SK-N-SH (cell line): ENCODE measurements around the gene SLC25A27. TPM values are rescaled to one million over a fixed set of nuclear protein-coding genes. Genes with fewer than 3 reads are reported as not detected.

Experiments
- CTCF ChIA-PET: fragments of 300-600, 350-600 bp; formaldehyde crosslinking; extraction: SDS; loops from one replicate; lab custom pipeline; 2021; lab: Yijun Ruan, JAX
- POLR2A ChIA-PET: fragments of 350-600 bp; sonication (Branson Sonifier 250); formaldehyde crosslinking; extraction: SDS; loops from one replicate; lab custom pipeline; 2020; ENCODE audit warnings: antibody characterized with exemption, inconsistent platforms; lab: Yijun Ruan, JAX
- DNase-seq: peaks from one replicate; pipeline ENCODE4 v3.0.0; 2012
- H2AFZ ChIP-seq: fragments of 200-600 bp; sonication (generic); 2 replicates; pipeline ENCODE4 v1.8.1; 2016; ENCODE audit warnings: antibody characterized with exemption, mild to moderate bottlenecking, low read depth
- H3F3A ChIP-seq: fragments of 200-600 bp; sonication (generic); replicated peaks from 2 replicates; pipeline ENCODE3; 2016; ENCODE audit warnings: antibody characterized with exemption, mild to moderate bottlenecking; ENCODE audit not compliant: insufficient read depth
- H3K27ac ChIP-seq, 2 experiments: fragments of 200-500 bp in 1 of 2; fragments of 200-600 bp in 1 of 2; sonication (Bioruptor generic) in 1 of 2; sonication (generic), shearing (Covaris generic) in 1 of 2; 2 replicates each; pipeline versions ENCODE4 v1.5.1 to v1.6.1; 2014 to 2016; ENCODE audit warnings: low read depth in 2 of 2, inconsistent platforms in 1 of 2, low read length in 1 of 2, mild to moderate bottlenecking in 1 of 2, mixed read lengths in 1 of 2
- H3K27me3 ChIP-seq: fragments of 200-600 bp; sonication (generic), shearing (Covaris generic); 2 replicates; pipeline ENCODE4 v1.6.1; 2016; ENCODE audit warnings: mixed run types; ENCODE audit not compliant: insufficient read depth
- H3K36me3 ChIP-seq, 2 experiments: fragments of 200-500 bp in 1 of 2; fragments of 200-600 bp in 1 of 2; sonication (Bioruptor generic) in 1 of 2; sonication (generic) in 1 of 2; replicated peaks in 1 of 2; 2 replicates each; pipeline versions ENCODE3 to v1.5.1; 2014 to 2016; ENCODE audit warnings: low read length in 1 of 2, mild to moderate bottlenecking in 1 of 2; ENCODE audit not compliant: insufficient read depth in 2 of 2, control insufficient read depth in 1 of 2
- H3K4me1 ChIP-seq, 2 experiments: fragments of 200-500 bp in 1 of 2; fragments of 200-600 bp in 1 of 2; sonication (Bioruptor generic) in 1 of 2; sonication (generic), shearing (Covaris generic) in 1 of 2; 2 replicates each; pipeline versions ENCODE4 v1.5.1 to v1.6.1; 2014 to 2016; ENCODE audit warnings: low read depth in 1 of 2, low read length in 1 of 2, mixed run types in 1 of 2; ENCODE audit not compliant: insufficient read depth in 2 of 2, control insufficient read depth in 1 of 2
- H3K4me2 ChIP-seq: fragments of 200-600 bp; sonication (generic), shearing (Covaris generic); 2 replicates; pipeline ENCODE4 v1.6.1; 2017; ENCODE audit warnings: mixed run types
- H3K4me3 ChIP-seq, 2 experiments: fragments of 200-500 bp in 1 of 2; fragments of 200-600 bp in 1 of 2; sonication (Bioruptor generic) in 1 of 2; sonication (generic), shearing (Covaris generic) in 1 of 2; 2 replicates each; pipeline versions ENCODE4 v1.5.1 to v1.8.1; 2014 to 2016; ENCODE audit warnings: low read depth in 2 of 2, inconsistent platforms in 1 of 2, low read length in 1 of 2, mild to moderate bottlenecking in 1 of 2, mixed read lengths in 1 of 2, moderate library complexity in 1 of 2
- H3K79me2 ChIP-seq: fragments of 200-600 bp; sonication (generic); 2 replicates; pipeline ENCODE4 v1.8.1; 2017; ENCODE audit warnings: mild to moderate bottlenecking; ENCODE audit not compliant: insufficient read depth
- H3K9ac ChIP-seq: fragments of 200-600 bp; sonication (generic); 2 replicates; pipeline ENCODE4 v1.6.1; 2017; ENCODE audit warnings: mixed run types
- H3K9me2 ChIP-seq: fragments of 200-600 bp; sonication (generic); 2 replicates; pipeline ENCODE4 v1.6.1; 2017; ENCODE audit warnings: mixed run types
- H3K9me3 ChIP-seq: fragments of 200-600 bp; sonication (generic); 2 replicates; pipeline ENCODE4 v1.6.1; 2017; ENCODE audit warnings: mixed run types, mild to moderate bottlenecking, moderate library complexity
- H4K20me1 ChIP-seq: fragments of 200-600 bp; sonication (generic); 2 replicates; pipeline ENCODE4 v1.6.1; 2017; ENCODE audit warnings: mild to moderate bottlenecking, mixed run types; ENCODE audit not compliant: insufficient read depth
- CHD2 ChIP-seq: fragments of 150-350 bp; IDR thresholded peaks from 2 replicates; pipeline ENCODE4 v1.6.1; 2018; ENCODE audit warnings: low read length; ENCODE audit not compliant: partially characterized antibody
- ELF1 ChIP-seq: IDR thresholded peaks from 2 replicates; pipeline ENCODE4 v1.4.0; 2012
- EP300 ChIP-seq, 2 experiments: IDR thresholded peaks; 2 replicates each; pipeline versions ENCODE4 v1.4.0 to v1.6.1; 2012; ENCODE audit warnings: borderline replicate concordance in 1 of 2, low read depth in 1 of 2, low read length in 1 of 2
- EZH2phosphoT487 ChIP-seq: fragments of 200-600 bp; sonication (generic); IDR thresholded peaks from 2 replicates; pipeline ENCODE4 v1.6.1; 2017; ENCODE audit warnings: low read depth, mixed run types, mild to moderate bottlenecking, antibody characterized with exemption, moderate library complexity, borderline replicate concordance
- GATA2 ChIP-seq: sonication (generic); formaldehyde crosslinking; IDR thresholded peaks from 2 replicates; pipeline ENCODE4 v1.5.0; 2020; ENCODE audit warnings: mild to moderate bottlenecking, missing genetic modification reagents
- NFIC ChIP-seq: IDR thresholded peaks from 2 replicates; pipeline ENCODE4 v1.4.0; 2012; ENCODE audit warnings: borderline replicate concordance
- NRF1 ChIP-seq: IDR thresholded peaks from 2 replicates; pipeline ENCODE4 v1.6.1; 2012; ENCODE audit warnings: low read depth, mild to moderate bottlenecking, low read length
- TEAD4 ChIP-seq: IDR thresholded peaks from 2 replicates; pipeline ENCODE4 v1.4.0; 2012; ENCODE audit warnings: mild to moderate bottlenecking, borderline replicate concordance; ENCODE audit not compliant: insufficient read depth
- YY1 ChIP-seq: IDR thresholded peaks from 2 replicates; pipeline ENCODE4 v1.4.0; 2012; ENCODE audit warnings: low read depth, mild to moderate bottlenecking
- ZBTB33 ChIP-seq: IDR thresholded peaks from 2 replicates; pipeline ENCODE4 v1.4.0; 2012; ENCODE audit warnings: low read depth, borderline replicate concordance
- WGBS: methylation state at CpG from one replicate; pipeline ENCODE4 v1.1.6; 2017; ENCODE audit warnings: low lambda C conversion rate; 5-methylcytosine and 5-hydroxymethylcytosine counted together
- polyA plus RNA-seq, 3 experiments: library from polyadenylated mRNA; depleted of rRNA; stranded (reverse); fragments of >200 nt; gene quantifications; 2 replicates each; pipeline ENCODE4 v1.2.3, GENCODE V29; 2012
- TF ChIP-seq, protein P1 (sequence below): IDR thresholded peaks from 2 replicates; pipeline ENCODE4 v1.4.0; 2012; ENCODE audit warnings: low read depth

Gene SLC25A27
- polyA plus RNA-seq, 1 of the 3 experiments (the other 2 are of a cell fraction): 0.66 TPM

DNA sequence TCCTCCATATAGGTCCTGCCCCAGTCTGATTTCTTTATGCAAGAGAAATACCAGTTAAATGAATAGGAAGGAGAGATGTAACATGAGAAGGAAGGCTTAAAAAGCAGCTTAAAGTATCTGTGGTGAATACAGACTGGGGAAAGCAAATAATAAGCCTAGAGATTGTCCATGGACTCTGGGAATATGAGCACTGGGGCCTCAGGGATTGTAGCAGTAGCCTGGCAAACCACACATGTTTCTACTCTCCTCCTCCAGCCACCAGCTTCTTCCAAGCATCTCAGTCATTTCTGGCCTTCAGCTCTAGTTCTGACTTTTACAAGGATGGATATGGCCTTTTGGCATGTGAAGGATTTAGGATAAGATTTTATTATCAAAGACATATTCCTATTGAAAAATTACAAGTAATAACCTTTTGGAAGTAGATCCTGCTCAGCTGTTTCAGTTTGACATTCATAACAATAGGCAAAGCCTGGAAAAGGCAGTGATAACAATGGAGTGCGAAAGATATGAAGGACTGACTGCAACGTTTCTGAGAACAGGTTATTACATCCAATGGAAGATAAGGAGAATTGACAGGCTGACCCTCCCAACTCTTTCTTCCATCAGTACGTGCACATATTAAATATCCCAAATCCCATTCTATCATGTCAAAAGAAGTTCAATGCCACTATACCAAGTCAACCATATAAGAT is 41.8 kb upstream of the SLC25A27 start:
- DNase-seq: no peak
- Histone ChIP-seq H3K9me3 (no peaks in the 10 kb centered on the region), H3K79me2 (no peaks in the 10 kb centered on the region), H2AFZ (no peak overlapping the region), H3K9me2 (no peaks in the 10 kb centered on the region), H4K20me1 (no peaks in the 10 kb centered on the region), H3K27me3 (no peaks in the 10 kb centered on the region), H3K4me1 (no peaks in the 10 kb centered on the region), H3K4me2 (no peak overlapping the region), H3K27ac (no peak overlapping the region), H3K9ac (no peak overlapping the region), H3F3A (no peaks in the 10 kb centered on the region)
- ChIA-PET CTCF (interaction anchor here (1.0 kb wide), 1 partner anchor 16 kb away, joined by 3 read pairs; no protein-coding TSS in a partner anchor), POLR2A (no interaction called here)
- TF ChIP-seq TEAD4: no peak
- no peak for TF ChIP-seq EZH2phosphoT487
- TF ChIP-seq EP300 (IDR thresholded peaks at IDR 0.05; ENCODE audit: borderline replicate concordance in 1 of 2, low read depth in 1 of 2, low read length in 1 of 2): no peak
- TF ChIP-seq ZBTB33: no peak
- TF ChIP-seq, protein P1, sequence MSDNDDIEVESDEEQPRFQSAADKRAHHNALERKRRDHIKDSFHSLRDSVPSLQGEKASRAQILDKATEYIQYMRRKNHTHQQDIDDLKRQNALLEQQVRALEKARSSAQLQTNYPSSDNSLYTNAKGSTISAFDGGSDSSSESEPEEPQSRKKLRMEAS: no peak
- no peak for TF ChIP-seq NRF1
- TF ChIP-seq NFIC: no peak
- no peak for TF ChIP-seq CHD2
- TF ChIP-seq, all 33 proteins: peak for 0
- H3K36me3 ChIP-seq: no peaks in the 10 kb centered on the region
- WGBS: 3% methylated on average over 3 of the region's 3 CpGs
- H3K4me3 ChIP-seq: no peak overlapping the region

DNA sequence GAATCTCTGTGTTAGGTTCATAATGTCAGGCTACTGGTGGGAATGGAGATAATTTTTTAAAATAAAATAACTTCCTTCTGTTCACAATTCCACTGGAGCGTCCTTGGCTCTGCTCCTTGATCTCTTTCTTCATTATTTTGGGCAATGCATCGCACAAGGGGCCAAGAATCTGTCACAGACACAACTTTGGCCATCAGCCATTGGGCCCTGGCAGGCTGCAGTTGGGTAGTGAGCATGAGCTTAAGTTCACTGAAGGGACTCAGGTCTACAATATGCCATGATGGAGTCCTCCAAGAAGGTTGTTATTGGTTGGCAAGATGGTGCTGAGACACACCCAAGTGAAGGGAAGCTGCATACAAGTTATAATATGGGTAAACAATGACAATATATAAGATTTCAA is 40.1 kb upstream of the SLC25A27 start:
- ChIA-PET POLR2A (no interaction called here), CTCF (no interaction called here)
- Histone ChIP-seq H3K9me3 (no peaks in the 10 kb centered on the region), H4K20me1 (no peaks in the 10 kb centered on the region), H3K4me3 (no peak overlapping the region), H3F3A (no peaks in the 10 kb centered on the region), H2AFZ (no peak overlapping the region), H3K4me1 (no peaks in the 10 kb centered on the region), H3K4me2 (no peak overlapping the region), H3K27me3 (no peaks in the 10 kb centered on the region), H3K79me2 (no peaks in the 10 kb centered on the region), H3K9me2 (no peaks in the 10 kb centered on the region), H3K36me3 (no peaks in the 10 kb centered on the region), H3K9ac (no peak overlapping the region), H3K27ac (no peak overlapping the region)
- no peak for DNase-seq
- 3% methylated on average over 2 of the region's 2 CpGs for WGBS
- TF ChIP-seq ELF1 (no peak), GATA2 (CRISPR knock-in tag) (no peak), NFIC (no peak), CHD2 (no peak), NRF1 (no peak), YY1 (no peak)
